ENCODE results near the gene FTCD. TPM values are rescaled to one million over a fixed set of nuclear protein-coding genes. Genes with fewer than 3 reads are reported as not detected.
"Not testable (repeated sequence)": the region's sequence is repeated elsewhere in the genome, so short reads cannot be mapped to it uniquely, and the experiment has no call there.

FTCD gene
- total RNA-seq, 2 experiments from 2014 or later = 0.06 to 1.1 TPM

DNA sequence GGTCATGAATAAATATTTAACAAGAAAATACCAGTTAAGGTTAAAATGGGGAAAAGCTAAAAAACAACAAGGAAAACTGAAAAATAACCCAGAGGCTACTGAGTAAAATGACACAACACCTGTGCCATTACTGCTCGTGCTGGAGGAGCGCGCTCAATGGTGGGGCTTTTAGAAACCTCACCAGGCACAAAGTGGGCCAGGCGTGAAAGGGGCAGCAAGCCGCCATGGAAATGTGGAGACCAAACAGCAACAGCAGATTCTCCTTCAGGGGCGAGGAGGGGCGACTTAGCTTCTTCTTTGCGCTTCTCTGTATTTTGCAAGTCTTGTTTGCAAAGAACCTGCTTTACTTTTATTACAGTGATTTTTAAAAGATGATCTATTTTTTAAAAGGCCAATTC is 47.8 kb upstream of the FTCD start:
- Histone ChIP-seq H3K79me2 (ENCODE audit: insufficient read depth, low read depth, low read length) (no peaks in the 10 kb centered on the region), H3K4me1 (ENCODE audit: insufficient read depth, low read length, poor library complexity, severe bottlenecking) (peaks cover 3% of the 10 kb centered on the region), H3K9me2 (ENCODE audit: insufficient read depth, low read length) (no peaks in the 10 kb centered on the region), H3K4me2 (ENCODE audit: low read length) (no peak overlapping the region), H2AFZ (ENCODE audit: low read length) (no peak overlapping the region), H4K20me1 (ENCODE audit: insufficient read depth, low read length) (no peaks in the 10 kb centered on the region), H3K4me3 (ENCODE audit: low read depth, low read length, poor library complexity, severe bottlenecking) (no peak overlapping the region), H3K9me3 (ENCODE audit: low read length) (no peaks in the 10 kb centered on the region), H3K27ac (ENCODE audit: low read depth, low read length, poor library complexity, severe bottlenecking) (no peak overlapping the region), H3K36me3 (ENCODE audit: insufficient read depth, low read length) (peaks cover 52% of the 10 kb centered on the region)
- no TSS peak for BruUV-seq (replicated peaks)
- TF ChIP-seq, protein P1, sequence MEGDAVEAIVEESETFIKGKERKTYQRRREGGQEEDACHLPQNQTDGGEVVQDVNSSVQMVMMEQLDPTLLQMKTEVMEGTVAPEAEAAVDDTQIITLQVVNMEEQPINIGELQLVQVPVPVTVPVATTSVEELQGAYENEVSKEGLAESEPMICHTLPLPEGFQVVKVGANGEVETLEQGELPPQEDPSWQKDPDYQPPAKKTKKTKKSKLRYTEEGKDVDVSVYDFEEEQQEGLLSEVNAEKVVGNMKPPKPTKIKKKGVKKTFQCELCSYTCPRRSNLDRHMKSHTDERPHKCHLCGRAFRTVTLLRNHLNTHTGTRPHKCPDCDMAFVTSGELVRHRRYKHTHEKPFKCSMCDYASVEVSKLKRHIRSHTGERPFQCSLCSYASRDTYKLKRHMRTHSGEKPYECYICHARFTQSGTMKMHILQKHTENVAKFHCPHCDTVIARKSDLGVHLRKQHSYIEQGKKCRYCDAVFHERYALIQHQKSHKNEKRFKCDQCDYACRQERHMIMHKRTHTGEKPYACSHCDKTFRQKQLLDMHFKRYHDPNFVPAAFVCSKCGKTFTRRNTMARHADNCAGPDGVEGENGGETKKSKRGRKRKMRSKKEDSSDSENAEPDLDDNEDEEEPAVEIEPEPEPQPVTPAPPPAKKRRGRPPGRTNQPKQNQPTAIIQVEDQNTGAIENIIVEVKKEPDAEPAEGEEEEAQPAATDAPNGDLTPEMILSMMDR (conservative IDR thresholded peaks at IDR 0.05; ENCODE audit: low read length) = no peak
- TF ChIP-seq EZH2phosphoT487 (IDR thresholded peaks at IDR 0.05; ENCODE audit: borderline replicate concordance, low read depth, low read length) = no peak
- CTCF ChIA-PET (ENCODE audit: unreplicated experiment) = no interaction called here
- POLR2A ChIA-PET = interaction anchor here (0.6 kb wide), 2 partner anchors 16 to 939 kb away, joined by 3 to 4 read pairs; no protein-coding TSS in a partner anchor
- DNase-seq (ENCODE audit: low spot score) = no peak
- intact Hi-C loops (cut with micrococcal nuclease; ENCODE audit: unreplicated experiment) = no loop called here

DNA sequence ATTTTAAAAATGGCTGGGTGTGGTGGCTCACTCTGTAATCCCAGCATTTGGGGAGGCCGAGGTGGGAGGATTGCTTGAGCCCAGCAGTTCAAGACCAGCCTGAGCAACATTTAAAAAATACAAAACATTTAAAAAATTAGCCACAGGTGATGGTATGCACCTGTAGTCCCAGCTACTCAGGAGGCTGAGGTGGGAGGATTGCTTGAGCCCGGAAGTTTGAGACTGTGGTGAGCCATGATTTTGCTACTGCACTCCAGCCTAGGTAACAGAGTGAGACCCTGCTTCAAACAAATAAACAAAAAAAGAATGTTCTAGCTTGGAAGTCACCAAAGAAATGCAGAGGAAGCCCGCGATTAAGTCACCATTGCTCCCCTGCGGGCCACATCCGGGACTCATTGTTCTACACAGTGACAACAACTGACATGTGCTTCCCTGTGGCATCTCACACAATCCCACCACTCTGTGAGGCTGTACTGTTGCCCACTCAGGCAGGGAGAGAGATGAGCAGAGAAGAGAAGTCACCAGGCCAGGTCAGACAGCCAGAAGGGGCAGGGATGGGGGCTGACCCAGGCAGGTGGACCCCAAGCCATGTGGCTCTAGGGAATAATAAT is 47.3 kb upstream of the FTCD start:
- Histone ChIP-seq H3K4me1 (ENCODE audit: insufficient read depth, low read length, poor library complexity, severe bottlenecking) (peaks cover 2% of the 10 kb centered on the region), H3K4me3 (ENCODE audit: low read depth, low read length, poor library complexity, severe bottlenecking) (no peak overlapping the region), H3K9me2 (ENCODE audit: insufficient read depth, low read length) (no peaks in the 10 kb centered on the region), H3K79me2 (ENCODE audit: insufficient read depth, low read depth, low read length) (no peaks in the 10 kb centered on the region), H3K4me2 (ENCODE audit: low read length) (no peak overlapping the region), H4K20me1 (ENCODE audit: insufficient read depth, low read length) (no peaks in the 10 kb centered on the region), H3K27ac (ENCODE audit: low read depth, low read length, poor library complexity, severe bottlenecking) (no peak overlapping the region), H3K36me3 (ENCODE audit: insufficient read depth, low read length) (peaks cover 52% of the 10 kb centered on the region), H2AFZ (ENCODE audit: low read length) (no peak overlapping the region), H3K9me3 (ENCODE audit: low read length) (no peaks in the 10 kb centered on the region)
- ChIA-PET POLR2A (interaction anchor here (0.6 kb wide), 2 partner anchors 16 to 938 kb away, joined by 3 to 4 read pairs; no protein-coding TSS in a partner anchor), CTCF (ENCODE audit: unreplicated experiment) (no interaction called here)
- DNase-seq (ENCODE audit: low spot score) = no peak
- TF ChIP-seq, protein P1 (conservative IDR thresholded peaks at IDR 0.05; ENCODE audit: low read length) = no peak
- no peak for TF ChIP-seq EZH2phosphoT487 (IDR thresholded peaks at IDR 0.05; ENCODE audit: borderline replicate concordance, low read depth, low read length)
- BruUV-seq (replicated peaks) = no TSS peak
- intact Hi-C loops (cut with micrococcal nuclease; ENCODE audit: unreplicated experiment) = no loop called here

DNA sequence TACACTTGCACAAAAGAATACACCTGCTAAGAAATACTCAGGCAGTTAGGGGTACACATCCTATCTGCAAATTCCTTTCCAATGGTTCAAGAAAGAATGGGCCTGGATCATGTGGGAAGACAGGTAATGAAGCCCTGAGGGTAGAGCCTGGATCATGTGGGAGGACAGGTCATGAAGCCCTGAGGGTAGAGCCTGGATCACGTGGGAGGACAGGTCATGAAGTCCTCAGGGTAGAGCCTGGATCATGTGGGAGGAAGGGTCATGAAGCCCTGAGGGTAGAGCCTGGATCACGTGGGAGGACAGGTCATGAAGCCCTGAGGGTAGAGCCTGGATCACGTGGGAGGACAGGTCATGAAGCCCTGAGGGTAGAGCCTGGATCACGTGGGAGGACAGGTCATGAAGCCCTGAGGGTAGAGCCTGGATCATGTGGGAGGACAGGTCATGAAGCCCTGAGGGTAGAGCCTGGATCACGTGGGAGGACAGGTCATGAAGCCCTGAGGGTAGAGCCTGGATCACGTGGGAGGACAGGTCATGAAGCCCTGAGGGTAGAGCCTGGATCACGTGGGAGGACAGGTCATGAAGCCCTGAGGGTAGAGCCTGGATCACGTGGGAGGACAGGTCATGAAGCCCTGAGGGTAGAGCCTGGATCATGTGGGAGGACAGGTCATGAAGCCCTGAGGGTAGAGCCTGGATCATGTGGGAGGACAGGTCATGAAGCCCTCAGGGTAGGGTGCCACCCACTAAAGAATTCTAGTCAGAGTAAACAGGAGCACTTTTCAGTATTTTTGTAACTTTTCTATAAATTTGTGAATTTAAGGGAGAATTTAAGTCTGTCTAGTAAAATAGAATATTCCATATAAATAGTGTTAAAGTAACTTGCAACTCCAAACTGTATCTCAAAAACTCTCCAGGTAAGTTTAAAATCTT is 45.8 kb upstream of the FTCD start:
- H3K4me3 ChIP-seq (ENCODE audit: low read depth, low read length, poor library complexity, severe bottlenecking); POLR2A ChIA-PET; H3K4me1 ChIP-seq (ENCODE audit: insufficient read depth, low read length, poor library complexity, severe bottlenecking); H3K9me2 ChIP-seq (ENCODE audit: insufficient read depth, low read length); H3K27ac ChIP-seq (ENCODE audit: low read depth, low read length, poor library complexity, severe bottlenecking); H3K79me2 ChIP-seq (ENCODE audit: insufficient read depth, low read depth, low read length); H3K9me3 ChIP-seq (ENCODE audit: low read length); H3K4me2 ChIP-seq (ENCODE audit: low read length); H4K20me1 ChIP-seq (ENCODE audit: insufficient read depth, low read length); CTCF ChIA-PET (ENCODE audit: unreplicated experiment); BruUV-seq (replicated peaks); intact Hi-C loops (cut with micrococcal nuclease; ENCODE audit: unreplicated experiment); H2AFZ ChIP-seq (ENCODE audit: low read length); DNase-seq (ENCODE audit: low spot score): not testable (repeated sequence)
- peaks cover 57% of the 10 kb centered on the region for H3K36me3 ChIP-seq (ENCODE audit: insufficient read depth, low read length)
